ENCODE results near the gene MCC. TPM values are rescaled to one million over a fixed set of nuclear protein-coding genes. Genes with fewer than 3 reads are reported as not detected.
"Not testable (repeated sequence)": the region's sequence is repeated elsewhere in the genome, so short reads cannot be mapped to it uniquely, and the experiment has no call there.

The MCC gene
- total RNA-seq, 1 donor from 2014 or later: 36.3 TPM

GRCh38 chr5:113093558-113093957 lies 394.7 kb downstream of the MCC start:
- ATAC-seq (no peak), DNase-seq (ENCODE audit: low spot score) (no peak)

- DNase-seq (ENCODE audit: low spot score) (no peak), ATAC-seq (peak; percentile 8)
Observed at GRCh38 chr5:113092683-113093082, 395.6 kb downstream of the MCC start.

GRCh38 chr5:113091622-113092021 lies 396.6 kb downstream of the MCC start:
- ATAC-seq: no peak

GRCh38 chr5:113090336-113091106 lies 397.7 kb downstream of the MCC start:
- ATAC-seq: peak; percentile 53
- DNase-seq (ENCODE audit: low spot score): no peak

More at GRCh38 chr5:113091622-113092021, 396.6 kb downstream of the MCC start:
- no peak for DNase-seq (ENCODE audit: low spot score)

- peak; percentile 76 for ATAC-seq
- no peak for DNase-seq (ENCODE audit: low spot score)
Observed at GRCh38 chr5:113089653-113090335, 398.5 kb downstream of the MCC start.

GRCh38 chr5:113087976-113088514 lies 400.2 kb downstream of the MCC start:
- ATAC-seq: no peak

GRCh38 chr5:113085880-113086409 lies 402.3 kb downstream of the MCC start:
- DNase-seq (ENCODE audit: low spot score) (no peak), ATAC-seq (no peak)

More at GRCh38 chr5:113087976-113088514, 400.2 kb downstream of the MCC start:
- no peak for DNase-seq (ENCODE audit: low spot score)

GRCh38 chr5:113085084-113085414 lies 403.2 kb downstream of the MCC start:
- DNase-seq (ENCODE audit: low spot score): no peak
- no peak for ATAC-seq

GRCh38 chr5:113084402-113085083 lies 403.7 kb downstream of the MCC start:
- ATAC-seq (no peak), DNase-seq (ENCODE audit: low spot score) (no peak)

GRCh38 chr5:113083481-113083880 lies 404.8 kb downstream of the MCC start:
- DNase-seq (ENCODE audit: low spot score) (no peak), ATAC-seq (no peak)

- ATAC-seq: peak; percentile 39
- DNase-seq (ENCODE audit: low spot score): no peak
Observed at GRCh38 chr5:113082547-113082905, 405.7 kb downstream of the MCC start.

- DNase-seq (ENCODE audit: low spot score): peak; percentile 80
- peak; percentile 89 for ATAC-seq
Observed at GRCh38 chr5:113081881-113082546, 406.2 kb downstream of the MCC start.

- DNase-seq (ENCODE audit: low spot score) (no peak), ATAC-seq (no peak)
Observed at GRCh38 chr5:113081091-113081839, 407.0 kb downstream of the MCC start.

- ATAC-seq; DNase-seq (ENCODE audit: low spot score): not testable (repeated sequence)
Observed at GRCh38 chr5:113076649-113077048, 411.6 kb downstream of the MCC start.

- ATAC-seq (peak; percentile 31), DNase-seq (ENCODE audit: low spot score) (no peak)
Observed at GRCh38 chr5:113075019-113075418, 413.2 kb downstream of the MCC start.

GRCh38 chr5:113073629-113074034 lies 414.6 kb downstream of the MCC start:
- DNase-seq (ENCODE audit: low spot score): peak; percentile 29
- ATAC-seq: not testable (repeated sequence)

- ATAC-seq: no peak
- DNase-seq (ENCODE audit: low spot score): no peak
Observed at GRCh38 chr5:113071401-113071800, 416.9 kb downstream of the MCC start.

GRCh38 chr5:113070901-113071300 lies 417.4 kb downstream of the MCC start:
- ATAC-seq: no peak
- DNase-seq (ENCODE audit: low spot score): no peak

GRCh38 chr5:113068559-113068958 lies 419.7 kb downstream of the MCC start:
- DNase-seq (ENCODE audit: low spot score): no peak

More at GRCh38 chr5:113068559-113068958, 419.7 kb downstream of the MCC start:
- ATAC-seq: no peak

Measured in left lobe of liver (tissue), 2 donors.